ENCODE data around the gene PPIH.
A peak's percentile ranks its signal among the peaks of the same experiment; 100 is the strongest.
"Not testable (repeated sequence)": the region's sequence is repeated elsewhere in the genome, so short reads cannot be mapped to it uniquely, and the experiment has no call there.

Gene PPIH

DNA sequence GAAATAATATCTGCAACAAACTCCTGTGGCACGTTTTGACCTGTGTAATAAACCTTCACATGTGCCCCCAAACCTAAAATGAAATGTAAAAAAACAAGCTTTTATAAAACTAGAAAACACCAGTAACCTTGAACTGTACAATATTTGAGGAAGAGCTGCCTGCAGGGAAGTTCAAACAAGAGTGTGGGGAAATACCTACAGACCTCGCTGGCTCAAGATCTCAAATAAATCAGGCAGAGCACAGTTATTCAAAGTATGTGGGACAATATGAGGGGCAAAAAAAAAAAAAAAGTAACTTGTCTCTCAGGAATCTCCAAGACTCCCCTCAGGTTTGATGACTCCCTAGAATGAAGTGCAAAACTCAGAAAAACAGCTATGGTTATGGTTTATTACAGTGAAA, 37.9 kb upstream of the PPIH start:
- TF ChIP-seq, protein P1, sequence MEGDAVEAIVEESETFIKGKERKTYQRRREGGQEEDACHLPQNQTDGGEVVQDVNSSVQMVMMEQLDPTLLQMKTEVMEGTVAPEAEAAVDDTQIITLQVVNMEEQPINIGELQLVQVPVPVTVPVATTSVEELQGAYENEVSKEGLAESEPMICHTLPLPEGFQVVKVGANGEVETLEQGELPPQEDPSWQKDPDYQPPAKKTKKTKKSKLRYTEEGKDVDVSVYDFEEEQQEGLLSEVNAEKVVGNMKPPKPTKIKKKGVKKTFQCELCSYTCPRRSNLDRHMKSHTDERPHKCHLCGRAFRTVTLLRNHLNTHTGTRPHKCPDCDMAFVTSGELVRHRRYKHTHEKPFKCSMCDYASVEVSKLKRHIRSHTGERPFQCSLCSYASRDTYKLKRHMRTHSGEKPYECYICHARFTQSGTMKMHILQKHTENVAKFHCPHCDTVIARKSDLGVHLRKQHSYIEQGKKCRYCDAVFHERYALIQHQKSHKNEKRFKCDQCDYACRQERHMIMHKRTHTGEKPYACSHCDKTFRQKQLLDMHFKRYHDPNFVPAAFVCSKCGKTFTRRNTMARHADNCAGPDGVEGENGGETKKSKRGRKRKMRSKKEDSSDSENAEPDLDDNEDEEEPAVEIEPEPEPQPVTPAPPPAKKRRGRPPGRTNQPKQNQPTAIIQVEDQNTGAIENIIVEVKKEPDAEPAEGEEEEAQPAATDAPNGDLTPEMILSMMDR (IDR thresholded peaks at IDR 0.05; ENCODE audit: insufficient read depth, low read length), result no peak
- peak; percentile 24; the same call in 1 of the 2 replicates for TF ChIP-seq SPI1 (IDR thresholded peaks at IDR 0.05; ENCODE audit: borderline replicate concordance, low read depth)

DNA sequence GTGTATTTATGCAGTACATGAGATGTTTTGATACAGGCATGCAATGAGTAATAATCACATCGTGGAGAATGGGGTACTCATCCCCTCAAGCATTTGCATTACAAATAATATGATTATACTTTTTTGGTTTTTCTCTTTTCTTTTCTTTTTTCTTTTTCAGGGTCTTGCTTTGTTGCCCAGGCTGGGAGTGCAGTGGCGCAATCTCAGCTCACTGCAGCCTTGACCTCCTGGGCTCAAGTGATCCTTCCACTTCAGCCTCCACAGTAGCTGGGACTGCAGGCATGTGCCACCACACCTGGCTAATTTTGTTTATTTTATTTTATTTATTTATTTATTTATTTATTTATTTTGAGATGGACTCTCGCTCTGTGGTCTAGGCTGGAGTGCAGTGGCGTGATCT, 37.0 kb upstream of the PPIH start:
- not testable (repeated sequence) for H3K27me3 ChIP-seq (ENCODE audit: insufficient read depth, poor library complexity, severe bottlenecking); DNase-seq (ENCODE audit: low read depth in 1 of 2, low spot score in 1 of 2); H3K4me3 ChIP-seq (replicated peaks; ENCODE audit: insufficient read depth, low read length); H3K27ac ChIP-seq (replicated peaks)

More for the DNA sequence above, 37.9 kb upstream of the PPIH start:
- Histone ChIP-seq H3K4me3 (replicated peaks; ENCODE audit: insufficient read depth, low read length) (no peak overlapping the region), H3K27me3 (ENCODE audit: insufficient read depth, poor library complexity, severe bottlenecking) (no peaks in the 10 kb centered on the region), H3K27ac (replicated peaks) (no peak overlapping the region)
- DNase-seq (ENCODE audit: low read depth in 1 of 2, low spot score in 1 of 2), result no peak

DNA sequence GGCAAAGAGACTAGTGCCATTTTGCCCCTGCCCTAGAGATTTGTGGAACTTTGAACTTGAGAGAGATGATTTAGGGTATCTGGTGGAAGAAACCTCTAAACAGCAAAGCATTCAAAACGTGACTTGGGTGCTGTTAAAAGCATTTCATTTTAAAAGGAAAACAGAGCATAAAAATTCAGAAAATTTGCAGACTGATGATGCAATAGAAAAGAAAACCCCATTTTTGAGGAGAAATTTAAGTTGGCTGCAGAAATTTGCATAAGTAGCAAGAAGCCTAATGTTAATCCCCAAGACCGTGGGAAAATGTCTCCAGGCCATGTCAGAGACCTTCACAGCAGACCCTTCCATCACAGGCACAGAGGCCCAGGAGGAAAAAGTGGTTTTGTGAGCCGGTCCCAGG, 31.0 kb upstream of the PPIH start:
- not testable (repeated sequence) for DNase-seq (ENCODE audit: low read depth in 1 of 2, low spot score in 1 of 2); H3K4me3 ChIP-seq (replicated peaks; ENCODE audit: insufficient read depth, low read length); H3K27ac ChIP-seq (replicated peaks); H3K27me3 ChIP-seq (ENCODE audit: insufficient read depth, poor library complexity, severe bottlenecking)

DNA sequence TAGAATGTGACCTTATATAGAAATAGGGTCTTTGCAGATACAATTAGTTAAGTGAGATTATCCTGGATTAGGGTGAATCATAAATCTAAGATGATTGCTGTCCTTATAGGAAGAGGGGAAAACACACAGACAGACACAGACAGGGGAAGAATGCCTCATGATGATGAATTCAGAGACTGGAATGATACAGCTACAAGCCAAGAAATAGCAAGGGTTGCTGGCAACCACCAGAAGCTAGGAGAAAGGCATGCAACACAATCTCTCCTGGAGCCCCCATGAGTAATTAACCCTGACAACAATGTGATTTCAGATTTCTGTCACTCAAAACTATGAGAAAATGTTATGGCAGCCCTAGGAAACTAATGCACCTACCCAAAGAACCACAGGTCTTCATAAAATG, 19.1 kb upstream of the PPIH start:
- Histone ChIP-seq H3K27ac (replicated peaks) (no peak overlapping the region), H3K4me3 (replicated peaks; ENCODE audit: insufficient read depth, low read length) (no peak overlapping the region), H3K27me3 (ENCODE audit: insufficient read depth, poor library complexity, severe bottlenecking) (no peaks in the 10 kb centered on the region)
- no peak for DNase-seq (ENCODE audit: low read depth in 1 of 2, low spot score in 1 of 2)
- TF ChIP-seq, protein P2, sequence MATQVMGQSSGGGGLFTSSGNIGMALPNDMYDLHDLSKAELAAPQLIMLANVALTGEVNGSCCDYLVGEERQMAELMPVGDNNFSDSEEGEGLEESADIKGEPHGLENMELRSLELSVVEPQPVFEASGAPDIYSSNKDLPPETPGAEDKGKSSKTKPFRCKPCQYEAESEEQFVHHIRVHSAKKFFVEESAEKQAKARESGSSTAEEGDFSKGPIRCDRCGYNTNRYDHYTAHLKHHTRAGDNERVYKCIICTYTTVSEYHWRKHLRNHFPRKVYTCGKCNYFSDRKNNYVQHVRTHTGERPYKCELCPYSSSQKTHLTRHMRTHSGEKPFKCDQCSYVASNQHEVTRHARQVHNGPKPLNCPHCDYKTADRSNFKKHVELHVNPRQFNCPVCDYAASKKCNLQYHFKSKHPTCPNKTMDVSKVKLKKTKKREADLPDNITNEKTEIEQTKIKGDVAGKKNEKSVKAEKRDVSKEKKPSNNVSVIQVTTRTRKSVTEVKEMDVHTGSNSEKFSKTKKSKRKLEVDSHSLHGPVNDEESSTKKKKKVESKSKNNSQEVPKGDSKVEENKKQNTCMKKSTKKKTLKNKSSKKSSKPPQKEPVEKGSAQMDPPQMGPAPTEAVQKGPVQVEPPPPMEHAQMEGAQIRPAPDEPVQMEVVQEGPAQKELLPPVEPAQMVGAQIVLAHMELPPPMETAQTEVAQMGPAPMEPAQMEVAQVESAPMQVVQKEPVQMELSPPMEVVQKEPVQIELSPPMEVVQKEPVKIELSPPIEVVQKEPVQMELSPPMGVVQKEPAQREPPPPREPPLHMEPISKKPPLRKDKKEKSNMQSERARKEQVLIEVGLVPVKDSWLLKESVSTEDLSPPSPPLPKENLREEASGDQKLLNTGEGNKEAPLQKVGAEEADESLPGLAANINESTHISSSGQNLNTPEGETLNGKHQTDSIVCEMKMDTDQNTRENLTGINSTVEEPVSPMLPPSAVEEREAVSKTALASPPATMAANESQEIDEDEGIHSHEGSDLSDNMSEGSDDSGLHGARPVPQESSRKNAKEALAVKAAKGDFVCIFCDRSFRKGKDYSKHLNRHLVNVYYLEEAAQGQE (IDR thresholded peaks at IDR 0.05; ENCODE audit: insufficient replicate concordance, low read depth), result no peak
- TF ChIP-seq SPI1 (IDR thresholded peaks at IDR 0.05; ENCODE audit: borderline replicate concordance, low read depth) (no peak), GABPA (IDR thresholded peaks at IDR 0.05; ENCODE audit: low read depth) (no peak), POLR2AphosphoS5 (IDR thresholded peaks at IDR 0.05; ENCODE audit: low read depth) (no peak)
- TF ChIP-seq, protein P1 (IDR thresholded peaks at IDR 0.05; ENCODE audit: insufficient read depth, low read length), result no peak

DNA sequence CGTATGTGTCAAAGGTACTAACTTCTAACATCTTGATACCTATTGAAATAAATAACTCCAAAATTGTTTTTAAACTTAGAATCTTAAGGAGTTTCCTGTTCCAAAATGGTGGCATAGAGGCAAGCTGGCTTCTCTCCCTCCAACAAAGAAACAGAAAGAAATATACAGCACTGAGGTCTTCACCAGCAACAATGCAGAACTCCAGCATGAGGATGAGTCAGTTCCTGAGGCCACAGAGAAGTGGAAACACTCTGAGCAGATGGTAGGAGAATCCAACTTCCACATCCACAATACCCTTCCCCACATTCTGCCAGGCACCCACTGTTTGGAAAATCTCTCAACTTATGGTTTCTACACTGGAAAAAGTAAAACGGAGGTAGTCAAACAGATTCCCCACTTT, 12.2 kb upstream of the PPIH start:
- DNase-seq (ENCODE audit: low read depth in 1 of 2, low spot score in 1 of 2), result peak in 1 of 2 experiments; percentile 14
- Histone ChIP-seq H3K4me3 (replicated peaks; ENCODE audit: insufficient read depth, low read length) (no peak overlapping the region), H3K27ac (replicated peaks) (no peak overlapping the region; the same call in 1 of the 2 replicates), H3K27me3 (ENCODE audit: insufficient read depth, poor library complexity, severe bottlenecking) (no peaks in the 10 kb centered on the region)
- TF ChIP-seq, protein P2 (IDR thresholded peaks at IDR 0.05; ENCODE audit: insufficient replicate concordance, low read depth), result no peak
- no peak for TF ChIP-seq SPI1 (IDR thresholded peaks at IDR 0.05; ENCODE audit: borderline replicate concordance, low read depth)
- no peak for TF ChIP-seq GABPA (IDR thresholded peaks at IDR 0.05; ENCODE audit: low read depth)
- TF ChIP-seq, protein P1 (IDR thresholded peaks at IDR 0.05; ENCODE audit: insufficient read depth, low read length), result no peak
- TF ChIP-seq POLR2AphosphoS5 (IDR thresholded peaks at IDR 0.05; ENCODE audit: low read depth), result no peak

Measured in HL-60 (cell line).